PC-3 (cell line): ENCODE measurements around the gene C1GALT1.

ENCODE experiments used
- CTCF ChIP-seq: fragments of 300-600 bp; sonication (generic); conservative IDR thresholded peaks from 2 replicates; pipeline ENCODE4 v1.5.1; 2017; ENCODE audit warnings: antibody characterized with exemption, low read depth, mild to moderate bottlenecking, low read length
- EZH2 ChIP-seq: fragments of 300-600 bp; sonication (generic); IDR thresholded peaks from one replicate; pipeline ENCODE4 v1.6.1; 2017; ENCODE audit warnings: antibody characterized with exemption, mild to moderate bottlenecking, low read length; ENCODE audit not compliant: unreplicated experiment
- EZH2phosphoT487 ChIP-seq: fragments of 300-600 bp; sonication (generic); IDR thresholded peaks from 2 replicates; pipeline ENCODE4 v1.6.1; 2018; ENCODE audit warnings: mild to moderate bottlenecking, antibody characterized with exemption, low read length, borderline replicate concordance

GRCh38 chr7:7246223-7246622 is 63.9 kb downstream of the C1GALT1 start:
- TF ChIP-seq CTCF: no peak
- TF ChIP-seq EZH2: no peak
- TF ChIP-seq EZH2phosphoT487: no peak
